Measurements from ENCODE around the gene MEIS1.

Gene MEIS1

DNA sequence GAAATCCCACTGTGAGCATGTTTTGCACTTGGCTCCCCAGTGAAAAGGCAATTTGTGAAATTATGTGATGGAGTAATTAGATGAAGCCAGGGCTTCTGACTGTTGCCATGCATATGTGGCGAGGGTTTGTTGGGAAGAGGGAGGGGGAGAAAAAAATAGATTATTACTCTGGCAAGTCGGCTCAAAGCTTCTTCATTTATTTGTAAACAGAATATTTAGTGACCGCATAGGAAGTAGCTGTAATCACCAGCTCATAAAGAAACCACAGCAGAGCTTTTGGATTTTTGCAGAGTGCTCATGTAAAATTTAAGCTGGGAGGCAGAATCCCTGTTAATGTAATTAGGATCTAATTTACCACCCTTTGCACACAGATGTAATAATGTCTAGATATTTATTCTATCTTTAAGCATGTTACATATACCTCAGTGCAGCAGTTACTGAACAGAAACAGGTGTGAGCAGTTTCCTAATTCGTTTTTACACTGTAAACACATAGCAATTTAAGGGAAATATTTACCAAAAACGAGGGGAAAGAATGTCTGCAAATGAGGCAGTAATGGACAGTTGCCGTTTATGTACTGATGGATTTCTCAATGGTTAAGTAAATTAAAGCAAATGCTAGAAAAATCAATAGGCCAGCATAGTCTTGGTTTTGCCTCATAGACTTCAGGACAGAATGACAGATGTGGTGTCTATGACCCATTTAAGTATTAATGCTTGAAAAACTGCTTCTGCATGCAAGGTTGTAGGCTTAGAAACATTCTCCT lies 87.9 kb downstream of the MEIS1 start:
- no peaks in the 10 kb centered on the region for H3F3A ChIP-seq (ENCODE audit: insufficient read depth, low read length)
- H2AFZ ChIP-seq (ENCODE audit: low read length), result no peak overlapping the region
- no peak for TF ChIP-seq EZH2phosphoT487 (IDR thresholded peaks at IDR 0.05; ENCODE audit: low read length)
- TF ChIP-seq, protein P1, sequence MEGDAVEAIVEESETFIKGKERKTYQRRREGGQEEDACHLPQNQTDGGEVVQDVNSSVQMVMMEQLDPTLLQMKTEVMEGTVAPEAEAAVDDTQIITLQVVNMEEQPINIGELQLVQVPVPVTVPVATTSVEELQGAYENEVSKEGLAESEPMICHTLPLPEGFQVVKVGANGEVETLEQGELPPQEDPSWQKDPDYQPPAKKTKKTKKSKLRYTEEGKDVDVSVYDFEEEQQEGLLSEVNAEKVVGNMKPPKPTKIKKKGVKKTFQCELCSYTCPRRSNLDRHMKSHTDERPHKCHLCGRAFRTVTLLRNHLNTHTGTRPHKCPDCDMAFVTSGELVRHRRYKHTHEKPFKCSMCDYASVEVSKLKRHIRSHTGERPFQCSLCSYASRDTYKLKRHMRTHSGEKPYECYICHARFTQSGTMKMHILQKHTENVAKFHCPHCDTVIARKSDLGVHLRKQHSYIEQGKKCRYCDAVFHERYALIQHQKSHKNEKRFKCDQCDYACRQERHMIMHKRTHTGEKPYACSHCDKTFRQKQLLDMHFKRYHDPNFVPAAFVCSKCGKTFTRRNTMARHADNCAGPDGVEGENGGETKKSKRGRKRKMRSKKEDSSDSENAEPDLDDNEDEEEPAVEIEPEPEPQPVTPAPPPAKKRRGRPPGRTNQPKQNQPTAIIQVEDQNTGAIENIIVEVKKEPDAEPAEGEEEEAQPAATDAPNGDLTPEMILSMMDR (IDR thresholded peaks at IDR 0.05; ENCODE audit: low read length), result no peak
- no peak for TF ChIP-seq EZH2 (optimal IDR thresholded peaks at IDR 0.05; ENCODE audit: low read depth, low read length)
- no peaks in the 10 kb centered on the region for H3K79me2 ChIP-seq (ENCODE audit: low read length)
- no peak overlapping the region for H3K9ac ChIP-seq (ENCODE audit: low read length)
- no peaks in the 10 kb centered on the region for H3K4me1 ChIP-seq (ENCODE audit: low read length)
- no peaks in the 10 kb centered on the region; the same call in 1 of the 2 replicates for H3K36me3 ChIP-seq (replicated peaks; ENCODE audit: insufficient read depth, low read length)
- no peaks in the 10 kb centered on the region for H3K9me2 ChIP-seq (replicated peaks; ENCODE audit: insufficient read depth, low read length)
- no peak overlapping the region for H3K27ac ChIP-seq (ENCODE audit: low read length)
- H4K20me1 ChIP-seq (ENCODE audit: insufficient read depth, low read length), result no peaks in the 10 kb centered on the region
- no peak for DNase-seq
- no peaks in the 10 kb centered on the region for H3K27me3 ChIP-seq (replicated peaks; ENCODE audit: insufficient read depth, low read length)
- H3K9me3 ChIP-seq (replicated peaks; ENCODE audit: insufficient read depth, low read length), result no peaks in the 10 kb centered on the region
- H3K4me2 ChIP-seq (ENCODE audit: low read depth, low read length), result no peak overlapping the region
- H3K4me3 ChIP-seq (ENCODE audit: low read length), result no peak overlapping the region

DNA sequence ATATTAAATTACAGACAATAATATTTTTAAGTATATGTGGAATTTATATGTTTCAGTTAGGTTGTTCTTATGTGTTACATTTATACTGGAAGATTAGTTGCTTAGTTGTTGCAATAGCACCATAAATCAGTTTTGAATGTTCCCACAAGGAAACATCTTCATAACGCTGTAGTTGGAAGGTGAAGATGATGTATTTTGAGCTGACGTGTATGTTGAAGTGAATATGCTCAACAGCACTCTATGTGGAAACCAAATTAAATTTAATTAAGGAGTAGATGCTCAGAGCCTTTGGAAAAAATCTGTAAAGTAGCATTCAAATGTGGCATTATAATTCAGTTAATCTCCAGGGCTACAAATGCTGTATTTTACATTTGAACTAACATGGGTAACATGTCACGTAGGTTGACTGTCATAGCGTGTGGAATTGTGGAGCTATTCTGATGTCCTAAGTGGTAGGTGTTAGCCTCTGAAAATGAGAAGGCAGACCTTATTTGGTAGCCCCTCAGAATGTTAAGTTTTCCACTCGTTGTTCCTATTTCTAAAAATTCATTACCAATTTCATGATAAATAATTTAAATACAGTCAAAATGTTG lies 88.5 kb downstream of the MEIS1 start:
- no peak overlapping the region for H3K27ac ChIP-seq (ENCODE audit: low read length)
- H3K4me3 ChIP-seq (ENCODE audit: low read length), result no peak overlapping the region
- no peak overlapping the region for H3K9ac ChIP-seq (ENCODE audit: low read length)
- TF ChIP-seq, protein P1 (IDR thresholded peaks at IDR 0.05; ENCODE audit: low read length), result no peak
- TF ChIP-seq EZH2 (optimal IDR thresholded peaks at IDR 0.05; ENCODE audit: low read depth, low read length), result no peak
- TF ChIP-seq EZH2phosphoT487 (IDR thresholded peaks at IDR 0.05; ENCODE audit: low read length), result no peak
- H3K9me3 ChIP-seq (replicated peaks; ENCODE audit: insufficient read depth, low read length), result no peaks in the 10 kb centered on the region
- H3K79me2 ChIP-seq (ENCODE audit: low read length), result no peaks in the 10 kb centered on the region
- H3K4me2 ChIP-seq (ENCODE audit: low read depth, low read length), result no peak overlapping the region
- no peaks in the 10 kb centered on the region; the same call in 1 of the 2 replicates for H3K36me3 ChIP-seq (replicated peaks; ENCODE audit: insufficient read depth, low read length)
- no peak for DNase-seq
- H3K9me2 ChIP-seq (replicated peaks; ENCODE audit: insufficient read depth, low read length), result no peaks in the 10 kb centered on the region
- H3F3A ChIP-seq (ENCODE audit: insufficient read depth, low read length), result no peaks in the 10 kb centered on the region
- no peaks in the 10 kb centered on the region for H4K20me1 ChIP-seq (ENCODE audit: insufficient read depth, low read length)
- no peaks in the 10 kb centered on the region for H3K27me3 ChIP-seq (replicated peaks; ENCODE audit: insufficient read depth, low read length)
- H3K4me1 ChIP-seq (ENCODE audit: low read length), result no peaks in the 10 kb centered on the region
- H2AFZ ChIP-seq (ENCODE audit: low read length), result no peak overlapping the region

GRCh38 chr2:66523990-66524389 lies 89.1 kb downstream of the MEIS1 start:
- H3F3A ChIP-seq (ENCODE audit: insufficient read depth, low read length), result no peaks in the 10 kb centered on the region
- H3K9me3 ChIP-seq (replicated peaks; ENCODE audit: insufficient read depth, low read length), result no peaks in the 10 kb centered on the region
- no peaks in the 10 kb centered on the region for H3K27me3 ChIP-seq (replicated peaks; ENCODE audit: insufficient read depth, low read length)
- H3K27ac ChIP-seq (ENCODE audit: low read length), result no peak overlapping the region
- no peak overlapping the region for H2AFZ ChIP-seq (ENCODE audit: low read length)
- H3K4me3 ChIP-seq (ENCODE audit: low read length), result no peak overlapping the region
- no peaks in the 10 kb centered on the region for H3K4me1 ChIP-seq (ENCODE audit: low read length)
- TF ChIP-seq EZH2phosphoT487 (IDR thresholded peaks at IDR 0.05; ENCODE audit: low read length), result no peak
- TF ChIP-seq, protein P1 (IDR thresholded peaks at IDR 0.05; ENCODE audit: low read length), result no peak
- no peak for TF ChIP-seq EZH2 (optimal IDR thresholded peaks at IDR 0.05; ENCODE audit: low read depth, low read length)
- no peaks in the 10 kb centered on the region for H3K79me2 ChIP-seq (ENCODE audit: low read length)
- no peaks in the 10 kb centered on the region; the same call in 1 of the 2 replicates for H3K36me3 ChIP-seq (replicated peaks; ENCODE audit: insufficient read depth, low read length)
- no peak overlapping the region for H3K9ac ChIP-seq (ENCODE audit: low read length)
- H4K20me1 ChIP-seq (ENCODE audit: insufficient read depth, low read length), result no peaks in the 10 kb centered on the region
- no peak overlapping the region for H3K4me2 ChIP-seq (ENCODE audit: low read depth, low read length)
- DNase-seq, result no peak
- H3K9me2 ChIP-seq (replicated peaks; ENCODE audit: insufficient read depth, low read length), result no peaks in the 10 kb centered on the region
